ENCODE data around the gene CPT1B.

CPT1B gene

DNA sequence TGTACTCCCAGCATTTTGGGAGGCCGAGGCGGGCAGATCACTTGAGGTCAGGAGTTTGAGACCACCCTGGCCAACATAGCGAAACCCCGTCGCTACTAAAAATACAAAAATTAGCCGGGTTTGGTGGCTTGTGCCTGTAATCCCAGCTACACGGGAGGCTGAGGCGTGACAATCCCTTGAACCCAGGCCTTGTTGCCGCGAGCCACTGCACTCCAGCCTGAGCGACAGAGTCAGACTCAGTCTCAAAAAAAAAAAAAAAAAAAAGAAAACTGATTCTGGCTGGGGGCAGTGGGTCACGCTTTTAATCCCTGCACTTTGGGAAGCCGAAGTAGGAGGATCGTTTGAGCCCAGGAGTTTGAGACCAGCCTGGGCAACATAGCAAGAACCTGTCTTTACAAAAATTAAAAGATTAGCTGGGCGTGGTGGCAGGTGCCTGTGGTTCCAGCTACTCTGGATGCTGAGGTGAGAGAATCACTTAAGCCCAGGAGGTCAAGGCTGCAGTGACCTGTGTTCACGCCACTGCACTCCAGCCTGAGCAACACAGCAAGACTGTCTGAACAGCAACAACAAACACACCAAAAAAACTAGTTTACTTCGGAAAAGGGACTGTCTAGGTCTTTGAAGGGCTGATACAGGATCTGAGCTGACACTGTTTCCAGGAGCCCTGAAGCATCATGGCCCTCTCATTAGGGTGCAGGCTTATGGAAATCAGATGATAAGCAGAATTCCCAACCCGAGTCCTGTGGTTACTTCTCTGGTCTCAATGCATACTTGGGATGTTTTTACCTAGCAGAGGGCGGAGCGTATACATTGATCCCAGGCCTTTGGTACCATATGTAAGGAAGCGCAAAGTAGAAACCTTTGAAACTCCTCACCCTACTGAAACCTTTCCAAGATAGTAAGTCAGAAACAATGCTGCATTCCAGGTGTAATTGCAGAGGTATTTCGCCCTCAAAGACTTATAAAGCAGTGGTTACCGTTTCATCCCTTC is 6.2 kb upstream of the CPT1B start:
- no peak for DNase-seq

- DNase-seq = no peak
These were observed 5.2 kb upstream of the CPT1B start for GRCh38 chr22:50583294-50583861.

DNA sequence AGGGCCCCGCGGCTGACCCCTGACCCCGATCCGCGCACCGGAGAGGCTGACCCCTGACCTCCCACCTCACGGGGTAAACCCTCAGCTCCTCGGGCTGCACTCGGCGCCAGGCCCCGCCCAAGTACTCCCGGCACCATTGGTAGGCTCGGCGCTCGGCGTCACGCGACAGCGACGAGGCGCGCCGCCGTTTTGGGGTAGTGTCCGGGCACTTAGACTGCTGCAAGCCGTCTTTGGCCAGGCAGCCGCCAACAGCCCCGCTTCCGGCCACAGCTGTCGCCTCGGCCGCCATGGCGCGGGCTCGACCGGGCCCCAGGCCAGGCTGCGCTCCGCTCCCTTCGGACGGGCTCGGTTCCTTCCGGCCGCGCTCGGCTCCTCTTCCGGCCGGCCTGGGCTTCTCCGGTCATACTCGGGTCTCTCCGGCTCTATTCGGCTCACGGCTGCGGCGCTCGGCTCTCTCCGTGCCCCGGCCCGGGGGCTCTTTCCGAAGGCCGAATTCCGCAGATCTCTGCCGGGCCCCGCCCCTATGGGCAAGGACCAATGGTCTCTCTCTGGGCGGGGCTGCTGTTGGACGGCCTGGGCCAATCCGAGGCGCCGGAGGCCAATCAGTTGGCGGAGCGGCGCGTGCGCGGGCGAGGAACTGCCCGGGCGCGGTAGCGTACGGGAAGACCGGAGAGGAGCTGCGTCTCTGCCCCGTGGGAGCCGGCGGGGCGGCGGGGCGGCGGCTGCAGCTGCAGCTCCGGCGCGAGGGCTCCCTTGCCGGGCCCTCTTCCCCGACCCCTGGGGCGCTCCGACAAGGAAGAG is 4.5 kb upstream of the CPT1B start, which contains the start of gene CHKB:
CHKB (minus strand) TSS at position 357 of the 801 bp plus-strand sequence; CDS start at position 289, 68 bp downstream.
- DNase-seq = peak; percentile 88

GRCh38 chr22:50581950-50582492 is 3.8 kb upstream of the CPT1B start:
- DNase-seq = no peak

DNA sequence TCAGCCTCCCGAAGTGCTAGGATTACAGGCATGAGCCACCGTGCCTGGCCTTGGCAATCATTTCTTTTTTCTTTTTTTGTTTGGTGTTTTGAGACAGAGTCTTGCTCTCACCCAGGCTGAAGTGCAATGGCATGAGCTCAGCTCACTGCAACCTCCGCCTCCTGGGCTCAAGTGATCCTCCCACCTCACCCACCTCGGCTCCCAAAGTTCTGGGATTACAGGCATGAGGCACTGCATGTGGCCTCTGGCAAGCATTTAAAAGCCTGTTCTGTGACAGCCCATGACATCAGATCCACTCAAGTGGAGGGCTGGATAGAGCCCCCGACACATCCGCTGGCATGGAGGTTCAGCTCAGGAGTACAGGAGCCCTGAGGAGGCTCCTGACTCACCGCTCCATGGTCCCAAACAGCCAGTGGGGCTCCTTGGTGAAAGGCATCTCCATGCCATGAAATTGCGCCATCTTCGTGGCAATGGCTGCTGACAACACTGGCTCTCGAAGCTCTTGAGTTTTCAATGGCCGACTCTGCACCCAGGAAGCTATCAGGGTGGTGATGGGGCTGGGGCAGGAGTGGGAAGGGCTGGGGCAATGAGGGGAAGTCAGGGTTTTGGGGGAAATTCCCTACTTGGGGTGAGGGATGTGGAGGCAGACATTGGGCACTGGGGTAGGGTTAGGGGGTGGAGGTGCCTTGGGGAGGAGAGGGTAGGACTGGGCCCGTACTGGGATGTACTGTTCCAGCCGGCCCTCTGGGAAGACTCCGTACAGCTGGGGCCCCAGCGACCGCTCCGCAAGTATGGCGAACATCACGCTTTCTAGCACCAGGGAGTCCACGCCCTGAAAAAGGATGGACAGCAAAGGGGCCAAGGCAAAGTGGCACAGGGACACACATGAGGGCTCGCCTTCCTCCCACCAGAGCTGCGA is 3.1 kb upstream of the CPT1B start:
- no peak for DNase-seq

GRCh38 chr22:50579752-50580151 is 1.5 kb upstream of the CPT1B start:
- DNase-seq = no peak

GRCh38 chr22:50578776-50579310 is 616 bp upstream of the CPT1B start:
- no peak for DNase-seq

GRCh38 chr22:50577697-50577986 is 585 bp downstream of the CPT1B start:
- no peak for DNase-seq

DNA sequence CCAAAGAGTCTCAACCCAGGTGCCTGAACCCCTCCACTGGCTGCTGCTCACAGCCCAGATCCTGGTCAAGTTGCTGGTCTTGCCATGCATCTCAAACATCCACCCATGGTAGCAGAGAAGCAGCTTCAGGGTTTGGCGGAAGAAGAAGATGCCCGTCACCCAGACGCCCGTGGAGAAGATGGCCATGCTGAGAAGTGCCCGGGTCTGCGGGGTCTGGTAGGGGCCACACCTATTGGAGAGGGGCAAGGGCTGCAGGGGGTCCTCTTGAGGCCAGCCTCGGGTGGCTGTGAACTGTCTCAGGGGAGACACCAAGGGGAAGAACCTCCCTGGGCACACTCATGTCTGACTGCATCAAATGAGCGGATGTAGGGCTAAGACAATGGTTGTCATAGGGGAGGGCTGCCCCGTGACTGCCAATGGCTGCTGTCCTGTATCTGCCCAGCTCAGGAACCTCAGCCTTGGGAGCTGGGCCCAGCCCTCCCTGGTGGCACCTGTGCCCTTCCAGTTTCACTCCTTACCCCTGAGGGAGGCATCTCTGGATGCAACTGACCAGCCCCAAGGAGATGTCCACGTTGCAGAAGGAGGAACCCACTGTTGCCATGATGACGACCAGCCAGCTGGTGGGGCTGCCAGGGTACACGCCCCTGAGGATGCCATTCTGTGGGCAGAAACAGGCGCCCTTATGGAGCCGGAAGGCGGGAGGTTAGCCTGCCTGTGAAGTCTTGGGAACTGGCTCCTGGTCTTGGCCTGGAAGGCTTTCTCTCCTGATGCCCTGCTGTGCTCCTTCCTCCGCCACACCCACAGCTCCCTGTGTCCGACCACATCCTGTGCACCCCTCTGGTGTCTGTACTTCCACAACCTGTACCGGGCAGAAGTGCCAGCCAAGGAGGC is 1.2 kb downstream of the CPT1B start:
- no peak for DNase-seq

DNA sequence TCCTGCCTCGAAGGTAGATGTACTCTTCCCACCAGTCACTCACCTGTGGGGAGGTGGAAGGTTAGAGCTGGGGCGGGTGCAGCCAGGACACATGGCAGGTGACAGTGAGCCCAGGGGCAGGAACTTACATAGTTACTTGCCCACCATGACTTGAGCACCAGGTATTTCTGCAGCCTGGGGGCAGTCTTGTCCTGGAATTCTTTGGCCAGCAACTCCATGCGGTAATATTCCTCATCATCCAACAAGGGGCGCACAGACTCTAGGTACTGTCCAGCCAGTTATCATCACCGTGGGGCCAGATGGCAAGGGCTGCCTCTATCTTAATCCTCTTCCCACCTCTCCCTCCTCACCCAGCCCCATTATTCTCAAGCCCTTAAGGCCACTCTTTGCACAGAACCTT is 2.2 kb downstream of the CPT1B start:
- no peak for DNase-seq

- DNase-seq = no peak
These were observed 2.7 kb downstream of the CPT1B start for GRCh38 chr22:50575426-50575941.

DNA sequence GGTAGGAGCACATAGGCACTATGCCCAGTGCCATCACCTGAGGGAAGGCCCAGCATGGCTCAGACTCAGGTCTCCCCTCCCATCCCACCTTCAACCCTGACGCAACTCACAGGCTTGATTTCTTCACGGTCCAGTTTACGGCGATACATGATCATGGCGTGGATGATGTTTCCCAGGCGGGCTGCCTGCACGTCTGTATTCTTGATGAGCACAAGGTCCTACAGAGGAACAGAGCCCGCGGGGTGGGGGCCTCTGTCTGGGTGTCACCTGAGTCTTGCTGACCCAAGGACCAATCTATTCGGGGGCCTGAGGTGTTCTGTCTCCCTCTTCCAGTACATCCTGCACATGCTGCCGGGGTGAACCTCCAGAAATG is 3.9 kb downstream of the CPT1B start:
- no peak for DNase-seq

GRCh38 chr22:50573491-50574382 is 4.5 kb downstream of the CPT1B start:
- no peak for DNase-seq

- no peak for DNase-seq
These were observed 5.3 kb downstream of the CPT1B start for GRCh38 chr22:50572965-50573364.

GRCh38 chr22:50571264-50572175 is 6.7 kb downstream of the CPT1B start:
- DNase-seq = no peak

GRCh38 chr22:50570861-50571260 is 7.4 kb downstream of the CPT1B start:
- DNase-seq = no peak

- peak; percentile 2 for DNase-seq
These were observed 8.2 kb downstream of the CPT1B start for GRCh38 chr22:50569896-50570535.

DNA sequence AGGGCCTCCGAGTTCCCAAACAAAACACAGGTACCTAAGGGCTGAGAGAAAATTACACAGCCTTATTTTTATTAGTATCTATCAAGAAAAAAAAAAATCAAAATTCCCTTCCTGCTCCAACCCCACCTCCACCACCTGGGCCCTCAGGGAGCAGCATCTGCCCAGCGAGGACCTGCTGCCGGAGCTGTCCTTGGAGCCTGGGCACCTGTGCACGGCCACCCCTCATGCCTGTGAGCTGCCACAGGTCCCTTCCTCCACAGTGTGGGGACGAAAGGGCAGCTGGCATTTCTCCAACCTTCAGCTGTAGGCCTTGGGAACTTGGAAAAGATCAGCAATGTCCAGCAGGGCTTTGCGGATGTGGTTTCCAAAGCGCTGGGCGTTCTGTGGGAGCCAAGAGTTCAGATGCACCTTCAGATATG is 9.2 kb downstream of the CPT1B start:
- no peak for DNase-seq

All from DMS79 treated with DMSO at 0.1 percent for 48 hours (cell line).